ENCODE data around the gene PHYH. TPM values are rescaled to one million over a fixed set of nuclear protein-coding genes. Genes with fewer than 3 reads are reported as not detected.
"Not testable (repeated sequence)": the region's sequence is repeated elsewhere in the genome, so short reads cannot be mapped to it uniquely, and the experiment has no call there.

Gene PHYH
- 4.6 and 6.0 TPM in 2 replicates for total RNA-seq (2014; rRNA removed; shearing (Covaris generic))

- DNase-seq (ENCODE audit: low spot score): peak; percentile 90
These were observed at the start of gene PHYH for GRCh38 chr10:13299437-13300287. PHYH (minus strand) TSS chr10:13300064; CDS start chr10:13300042, 22 bp downstream.

GRCh38 chr10:13348216-13349017, 48.6 kb upstream of the PHYH start, which contains the start of gene SEPHS1:
SEPHS1 (minus strand) TSS chr10:13348293; CDS start chr10:13344950, 3,343 bp downstream.
- peak; percentile 72 for DNase-seq (ENCODE audit: low spot score)

- DNase-seq (ENCODE audit: low spot score): peak; percentile 71
These were observed 47.8 kb upstream of the PHYH start for GRCh38 chr10:13347500-13348156.

- peak; percentile 26 for DNase-seq (ENCODE audit: low spot score)
These were observed 47.2 kb upstream of the PHYH start for GRCh38 chr10:13347043-13347499.

- DNase-seq (ENCODE audit: low spot score): peak; percentile 7
These were observed 46.6 kb upstream of the PHYH start for GRCh38 chr10:13346283-13347042.

- DNase-seq (ENCODE audit: low spot score): no peak
These were observed 40.9 kb upstream of the PHYH start for GRCh38 chr10:13340626-13341376.

GRCh38 chr10:13340068-13340467, 40.2 kb upstream of the PHYH start:
- no peak for DNase-seq (ENCODE audit: low spot score)

- DNase-seq (ENCODE audit: low spot score): no peak
These were observed 38.7 kb upstream of the PHYH start for GRCh38 chr10:13338390-13339110.

GRCh38 chr10:13337827-13338196, 37.9 kb upstream of the PHYH start:
- no peak for DNase-seq (ENCODE audit: low spot score)

- DNase-seq (ENCODE audit: low spot score): no peak
These were observed 37.4 kb upstream of the PHYH start for GRCh38 chr10:13337128-13337826.

- DNase-seq (ENCODE audit: low spot score): no peak
These were observed 36.0 kb upstream of the PHYH start for GRCh38 chr10:13335881-13336280.

- DNase-seq (ENCODE audit: low spot score): no peak
These were observed 34.7 kb upstream of the PHYH start for GRCh38 chr10:13334556-13334955.

GRCh38 chr10:13331646-13332045, 31.8 kb upstream of the PHYH start:
- DNase-seq (ENCODE audit: low spot score): no peak

- DNase-seq (ENCODE audit: low spot score): not testable (repeated sequence)
These were observed 31.1 kb upstream of the PHYH start for GRCh38 chr10:13330980-13331379.

- no peak for DNase-seq (ENCODE audit: low spot score)
These were observed 29.7 kb upstream of the PHYH start for GRCh38 chr10:13329565-13329964.

GRCh38 chr10:13328613-13329012, 28.7 kb upstream of the PHYH start:
- no peak for DNase-seq (ENCODE audit: low spot score)

- DNase-seq (ENCODE audit: low spot score): no peak
These were observed 28.3 kb upstream of the PHYH start for GRCh38 chr10:13328126-13328525.

- DNase-seq (ENCODE audit: low spot score): no peak
These were observed 27.7 kb upstream of the PHYH start for GRCh38 chr10:13327534-13327933.

GRCh38 chr10:13322615-13323148, 22.8 kb upstream of the PHYH start:
- DNase-seq (ENCODE audit: low spot score): no peak
